T-cell (primary cell): ENCODE measurements around the gene EPHA3. TPM values are rescaled to one million over a fixed set of nuclear protein-coding genes. Genes with fewer than 3 reads are reported as not detected.

Experiments
- ATAC-seq, 4 experiments: fragments of 200-7000 bp in 3 of 4; fragments of 150-1000 bp in 1 of 4; cut with Tn5 transposase; replicated peaks in 1 of 4; 1 replicate in 3 of 4; 2 replicates in 1 of 4; pipeline ENCODE4 v1.10.0; 2021; ENCODE audit warnings: moderate library complexity in 3 of 4, mild to moderate bottlenecking in 2 of 4, moderate number of reproducible peaks in 1 of 4
- CTCF ChIA-PET, 2 donors: fragments of 300-600 bp; sonication (Branson Sonifier 250); formaldehyde crosslinking; loops; one replicate each; lab custom pipeline; 2022; ENCODE audit warnings: antibody characterized with exemption in 2 of 2; lab: Charles Lee
- POLR2A ChIA-PET, 2 donors: fragments of 300-600 bp; sonication (Branson Sonifier 250); formaldehyde crosslinking; loops; one replicate each; lab custom pipeline; 2022; ENCODE audit warnings: antibody characterized with exemption in 2 of 2; lab: Charles Lee
- DNase-seq, 35 experiments: peaks; one replicate each; pipeline versions ENCODE4 v3.0.0 to v3.0.0-alpha.2; 2013 to 2023
- H3K27ac ChIP-seq: one replicate; pipeline ENCODE4 v1.5.1; 2013; ENCODE audit warnings: low read length
- H3K27me3 ChIP-seq, 2 experiments: replicated peaks in 1 of 2; 1 replicate in 1 of 2; 2 replicates in 1 of 2; pipeline versions ENCODE4 v1.6.1 to v1.7.0; 2013; ENCODE audit warnings: low read length in 1 of 2, mixed read lengths in 1 of 2; ENCODE audit not compliant: control insufficient read depth in 2 of 2, insufficient read depth in 2 of 2; ENCODE audit errors: extremely low read depth in 1 of 2
- H3K36me3 ChIP-seq, 2 donors: 1 replicate in 1 of 2; 2 replicates in 1 of 2; pipeline versions ENCODE4 v1.6.1 to v1.7.0; 2013; ENCODE audit warnings: low read length in 1 of 2; ENCODE audit not compliant: control insufficient read depth in 2 of 2, insufficient read depth in 1 of 2; ENCODE audit errors: extremely low read depth in 1 of 2
- H3K4me1 ChIP-seq, 2 experiments: 1 replicate in 1 of 2; 2 replicates in 1 of 2; pipeline versions ENCODE4 v1.6.1 to v1.7.0; 2013; ENCODE audit warnings: low read length in 2 of 2, mixed read lengths in 1 of 2; ENCODE audit not compliant: insufficient read depth in 2 of 2, control insufficient read depth in 1 of 2; ENCODE audit errors: extremely low read depth in 1 of 2
- H3K4me3 ChIP-seq, 2 donors: 1 replicate in 1 of 2; 2 replicates in 1 of 2; pipeline versions ENCODE4 v1.5.1 to v1.7.0; 2013; ENCODE audit warnings: mild to moderate bottlenecking in 2 of 2, low read length in 1 of 2, moderate library complexity in 1 of 2; ENCODE audit not compliant: control insufficient read depth in 1 of 2; ENCODE audit errors: extremely low read depth in 1 of 2
- H3K9me3 ChIP-seq: 2 replicates; pipeline ENCODE4 v1.7.0; 2013
- H3K27ac Mint-ChIP-seq, 2 donors: one replicate each; pipeline ENCODE4 v1.8.0; 2020 to 2021; ENCODE audit warnings: mild to moderate bottlenecking in 2 of 2, mixed read lengths in 2 of 2
- H3K27me3 Mint-ChIP-seq, 2 donors: one replicate each; pipeline ENCODE4 v1.8.0; 2021 to 2022; ENCODE audit warnings: mixed read lengths in 2 of 2
- H3K36me3 Mint-ChIP-seq: one replicate; pipeline ENCODE4 v1.8.0; 2021; ENCODE audit warnings: mixed read lengths
- H3K4me1 Mint-ChIP-seq, 3 donors: one replicate each; pipeline ENCODE4 v1.8.0; 2020 to 2022; ENCODE audit warnings: mixed read lengths in 3 of 3, mild to moderate bottlenecking in 1 of 3
- H3K4me3 Mint-ChIP-seq, 3 donors: one replicate each; pipeline ENCODE4 v1.8.0; 2020 to 2022; ENCODE audit warnings: mild to moderate bottlenecking in 3 of 3, mixed read lengths in 3 of 3, moderate library complexity in 3 of 3
- H3K9me3 Mint-ChIP-seq, 3 donors: one replicate each; pipeline ENCODE4 v1.8.0; 2020 to 2022; ENCODE audit warnings: mixed read lengths in 3 of 3
- WGBS: methylation state at CpG from one replicate; pipeline ENCODE4 v1.1.5; 2013; ENCODE audit warnings: missing lambda C conversion rate; ENCODE audit not compliant: insufficient coverage; 5-methylcytosine and 5-hydroxymethylcytosine counted together
- total RNA-seq, 35 experiments: library from RNA in 6 of 35; stranded (reverse) in 6 of 35; fragments of 120-200 nt in 1 of 35; gene quantifications; one replicate each; pipeline versions ENCODE4 v1.2.1 to v1.2.4 and lab custom pipeline; 2013 to 2026

The EPHA3 gene
- total RNA-seq, 5 donors from 2014 or later (not counting 1 experiment from before 2014, with no cell fraction given), result not detected

DNA sequence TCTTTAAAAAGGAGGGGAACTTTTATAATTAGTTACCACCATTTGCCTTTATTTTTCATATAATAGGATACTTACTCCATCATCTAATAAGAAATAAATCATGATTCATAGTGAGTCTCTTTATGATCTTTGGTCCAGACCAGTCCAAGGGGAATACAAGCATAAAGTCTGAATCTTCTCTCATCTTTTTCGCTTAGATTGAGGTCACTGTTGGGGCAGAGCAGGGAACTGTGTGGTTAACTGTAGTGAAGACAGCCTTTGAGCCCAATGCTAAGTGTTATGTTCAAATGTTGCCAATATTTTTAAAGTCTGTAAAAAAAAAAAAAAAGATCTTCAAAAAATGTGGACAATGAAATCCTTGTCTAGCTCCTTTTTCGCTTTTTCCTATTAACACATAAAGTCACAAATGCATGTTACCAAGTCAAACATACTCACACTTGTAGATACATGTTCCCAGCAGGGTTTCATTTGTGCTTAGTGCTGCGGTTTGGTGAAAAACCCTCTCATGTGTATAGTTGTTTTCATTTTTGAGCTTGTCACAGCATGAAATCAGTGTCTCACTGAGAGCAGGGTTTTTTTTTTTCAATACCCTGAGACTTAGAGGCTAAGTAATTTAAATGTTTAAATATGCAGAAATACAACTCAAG, 72.1 kb downstream of the EPHA3 start:
- Mint-ChIP-seq H3K27ac (no peak overlapping the region), H3K27me3 (no peaks in the 10 kb centered on the region), H3K4me3 (no peak overlapping the region), H3K9me3 (peaks cover 2 to 8% (median 7%) of the 10 kb centered on the region in 3 donors), H3K4me1 (no peaks in the 10 kb centered on the region), H3K36me3 (no peaks in the 10 kb centered on the region)
- no peaks in the 10 kb centered on the region for H3K9me3 ChIP-seq
- ChIA-PET POLR2A (interaction anchor here in 1 of 2 donors (0.7 kb wide), 1 partner anchor 385 kb away, joined by 3 read pairs; no protein-coding TSS in a partner anchor), CTCF (no interaction called here)
- H3K27me3 ChIP-seq, result no peaks in the 10 kb centered on the region
- H3K36me3 ChIP-seq, result no peaks in the 10 kb centered on the region
- ATAC-seq, result no peak
- WGBS, result no CpG with 5 or more reads among the region's 3 CpGs
- no peak overlapping the region for H3K4me3 ChIP-seq
- no peaks in the 10 kb centered on the region for H3K4me1 ChIP-seq
- DNase-seq, result no peak
- H3K27ac ChIP-seq, result no peak overlapping the region

DNA sequence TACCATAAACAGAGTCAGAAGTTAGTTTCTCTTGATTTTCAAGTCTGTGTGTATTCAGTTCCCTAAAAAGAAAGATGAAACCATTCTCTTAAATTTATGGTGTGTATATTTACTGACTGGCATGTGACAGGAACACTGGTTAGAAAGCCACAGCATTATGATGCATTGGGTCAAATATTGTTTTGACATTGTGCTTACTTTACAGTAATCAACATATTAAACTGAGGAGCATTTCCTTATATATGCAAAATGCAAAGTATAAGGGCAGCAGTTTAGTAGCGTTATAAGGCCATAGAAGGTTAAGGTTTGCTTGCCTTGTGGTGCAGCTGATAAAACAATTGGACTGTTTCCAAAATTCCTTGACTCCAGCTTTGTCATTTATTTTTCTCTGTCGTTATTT, 72.9 kb downstream of the EPHA3 start:
- no peak for ATAC-seq
- ChIA-PET POLR2A (no interaction called here), CTCF (no interaction called here)
- Histone ChIP-seq H3K4me1 (no peaks in the 10 kb centered on the region), H3K4me3 (no peak overlapping the region), H3K27ac (no peak overlapping the region), H3K36me3 (no peaks in the 10 kb centered on the region), H3K27me3 (no peaks in the 10 kb centered on the region), H3K9me3 (no peaks in the 10 kb centered on the region)
- Mint-ChIP-seq H3K4me3 (no peak overlapping the region), H3K36me3 (no peaks in the 10 kb centered on the region), H3K27ac (no peak overlapping the region), H3K4me1 (no peaks in the 10 kb centered on the region), H3K9me3 (peaks cover 2 to 8% (median 7%) of the 10 kb centered on the region in 3 donors), H3K27me3 (no peaks in the 10 kb centered on the region)
- DNase-seq, result no peak
- WGBS, result no CpG with 5 or more reads among the region's 2 CpGs

GRCh38 chr3:89182056-89182455, 74.6 kb downstream of the EPHA3 start:
- H3K36me3 ChIP-seq, result no peaks in the 10 kb centered on the region
- ATAC-seq (no peak), DNase-seq (no peak)
- H3K4me1 ChIP-seq, result no peaks in the 10 kb centered on the region
- H3K27ac Mint-ChIP-seq, result no peak overlapping the region
- H3K4me1 Mint-ChIP-seq, result no peaks in the 10 kb centered on the region
- CTCF ChIA-PET, result interaction anchor here in 1 of 2 donors (0.6 kb wide), 1 partner anchor 21 kb away, joined by 3 read pairs; no protein-coding TSS in a partner anchor
- POLR2A ChIA-PET, result no interaction called here
- H3K36me3 Mint-ChIP-seq, result no peaks in the 10 kb centered on the region
- H3K27me3 Mint-ChIP-seq, result no peaks in the 10 kb centered on the region
- no peaks in the 10 kb centered on the region for H3K9me3 ChIP-seq
- no peak overlapping the region for H3K4me3 Mint-ChIP-seq
- peaks cover 3 to 13% (median 8%) of the 10 kb centered on the region in 3 donors for H3K9me3 Mint-ChIP-seq
- H3K27ac ChIP-seq, result no peak overlapping the region
- no peaks in the 10 kb centered on the region for H3K27me3 ChIP-seq
- 100% methylated on average over 1 of the region's 1 CpG for WGBS
- H3K4me3 ChIP-seq, result no peak overlapping the region

DNA sequence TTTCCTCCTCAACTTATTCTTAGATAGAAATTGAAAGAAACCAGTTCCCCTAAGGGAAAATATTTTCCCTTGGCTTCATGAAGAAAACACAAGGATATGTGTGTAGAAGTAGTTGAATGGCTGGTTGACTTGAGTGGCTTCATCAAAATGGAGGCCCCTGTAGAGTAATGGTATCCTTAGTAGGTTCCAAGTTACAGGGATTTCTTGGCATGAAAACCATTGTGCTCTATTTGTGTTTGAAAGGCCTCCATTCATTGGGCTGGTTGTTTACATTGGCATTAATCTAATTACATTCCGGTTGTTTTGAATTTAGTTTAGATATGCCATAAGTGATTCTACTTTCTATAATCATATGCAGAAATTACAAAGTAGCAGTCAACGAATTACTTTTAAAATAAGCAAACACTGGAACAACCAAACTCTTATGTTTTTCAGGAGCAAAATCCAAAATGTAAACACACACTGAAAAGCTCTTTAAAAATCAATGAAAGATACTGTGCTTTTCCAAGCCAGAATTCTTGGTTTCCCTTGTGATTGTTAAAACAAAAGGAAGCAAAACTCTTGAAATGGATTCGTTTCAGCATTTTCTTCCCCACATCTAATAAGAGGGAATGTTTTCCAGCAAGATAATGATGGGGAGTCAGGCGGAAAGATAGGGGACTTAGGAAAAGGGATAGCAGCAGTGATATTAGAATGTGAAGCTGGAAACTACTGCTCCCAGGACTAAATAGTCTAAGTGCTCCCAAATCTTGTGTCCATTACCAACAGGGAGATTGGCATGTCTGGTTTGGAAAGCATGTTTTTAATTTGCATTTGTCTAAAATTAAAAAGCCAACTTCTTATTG, 77.0 kb downstream of the EPHA3 start:
- H3K4me3 ChIP-seq, result no peak overlapping the region
- ChIA-PET CTCF (interaction anchor here in 1 of 2 donors (0.6 kb wide), 1 partner anchor 954 kb away, joined by 3 read pairs; no protein-coding TSS in a partner anchor), POLR2A (no interaction called here)
- no peaks in the 10 kb centered on the region for H3K36me3 ChIP-seq
- no peaks in the 10 kb centered on the region for H3K27me3 ChIP-seq
- ATAC-seq (no peak), DNase-seq (no peak)
- H3K27me3 Mint-ChIP-seq, result no peaks in the 10 kb centered on the region
- WGBS, result no CpG with 5 or more reads among the region's 4 CpGs
- H3K4me1 Mint-ChIP-seq, result no peaks in the 10 kb centered on the region
- peaks cover 12 to 14% (median 13%) of the 10 kb centered on the region in 3 donors for H3K9me3 Mint-ChIP-seq
- H3K27ac ChIP-seq, result no peak overlapping the region
- no peaks in the 10 kb centered on the region for H3K36me3 Mint-ChIP-seq
- H3K4me1 ChIP-seq, result no peaks in the 10 kb centered on the region
- no peak overlapping the region for H3K4me3 Mint-ChIP-seq
- no peak overlapping the region for H3K27ac Mint-ChIP-seq
- H3K9me3 ChIP-seq, result no peaks in the 10 kb centered on the region

- Mint-ChIP-seq H3K27ac (no peak overlapping the region), H3K9me3 (peaks cover 9 to 14% (median 12%) of the 10 kb centered on the region in 3 donors), H3K4me3 (no peak overlapping the region), H3K27me3 (no peaks in the 10 kb centered on the region), H3K36me3 (no peaks in the 10 kb centered on the region), H3K4me1 (no peaks in the 10 kb centered on the region)
- no peaks in the 10 kb centered on the region for H3K27me3 ChIP-seq
- POLR2A ChIA-PET, result interaction anchor here in 1 of 2 donors (0.6 kb wide), 1 partner anchor 9 kb away, joined by 3 read pairs; no protein-coding TSS in a partner anchor
- H3K4me1 ChIP-seq, result no peaks in the 10 kb centered on the region
- H3K4me3 ChIP-seq, result no peak overlapping the region
- WGBS, result no CpG with 5 or more reads among the region's 4 CpGs
- H3K36me3 ChIP-seq, result no peaks in the 10 kb centered on the region
- no peak for ATAC-seq
- CTCF ChIA-PET, result no interaction called here
- H3K27ac ChIP-seq, result no peak overlapping the region
- DNase-seq, result no peak
- H3K9me3 ChIP-seq, result no peaks in the 10 kb centered on the region
These were observed 79.0 kb downstream of the EPHA3 start for GRCh38 chr3:89186456-89186855.

DNA sequence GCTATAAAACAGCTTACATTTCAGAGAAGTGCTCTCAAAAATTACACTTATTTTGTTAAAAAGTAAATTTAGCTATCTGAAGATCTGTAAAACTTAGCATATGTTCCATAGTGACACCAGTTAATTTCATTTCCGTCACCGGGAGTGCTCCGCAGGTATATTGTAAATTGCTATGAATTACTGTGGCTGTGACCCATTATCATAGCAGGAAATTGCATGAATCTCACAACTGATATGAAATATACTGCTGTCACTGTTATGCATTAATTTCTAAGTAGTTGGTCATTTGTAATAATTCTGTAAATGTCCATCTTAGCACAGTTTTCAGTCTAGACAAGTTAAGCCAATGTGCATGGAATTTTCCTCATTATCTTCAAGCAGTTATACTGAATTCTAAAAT, 91.2 kb downstream of the EPHA3 start:
- H3K27me3 Mint-ChIP-seq, result no peaks in the 10 kb centered on the region
- ATAC-seq (no peak), DNase-seq (no peak)
- no peak overlapping the region for H3K4me3 ChIP-seq
- no peaks in the 10 kb centered on the region for H3K4me1 ChIP-seq
- no peak overlapping the region for H3K27ac Mint-ChIP-seq
- H3K36me3 ChIP-seq, result no peaks in the 10 kb centered on the region
- H3K4me3 Mint-ChIP-seq, result no peak overlapping the region
- H3K9me3 ChIP-seq, result no peaks in the 10 kb centered on the region
- no CpG with 5 or more reads among the region's 3 CpGs for WGBS
- H3K27ac ChIP-seq, result no peak overlapping the region
- ChIA-PET CTCF (no interaction called here), POLR2A (no interaction called here)
- no peaks in the 10 kb centered on the region for H3K4me1 Mint-ChIP-seq
- no peaks in the 10 kb centered on the region for H3K27me3 ChIP-seq
- peaks cover 3 to 9% (median 5%) of the 10 kb centered on the region in 3 donors for H3K9me3 Mint-ChIP-seq
- no peaks in the 10 kb centered on the region for H3K36me3 Mint-ChIP-seq
